Choroid plexus epithelial cell (primary cell): Measurements from ENCODE around the gene PFDN6.
"Not testable (repeated sequence)": the region's sequence is repeated elsewhere in the genome, so short reads cannot be mapped to it uniquely, and the experiment has no call there.

Experiments used
- DNase-seq: peaks from one replicate; pipeline ENCODE4 v3.0.0-alpha.2; 2010; ENCODE audit warnings: low read depth
- H3K4me3 ChIP-seq: 2 replicates; pipeline ENCODE4 v1.5.1; 2011; ENCODE audit warnings: low read depth, mild to moderate bottlenecking, control low read depth, low read length, moderate library complexity
- TF ChIP-seq, protein P1 (sequence below): conservative IDR thresholded peaks from 2 replicates; pipeline ENCODE4 v1.5.1; 2011; ENCODE audit warnings: low read depth, mild to moderate bottlenecking, control low read depth, inconsistent platforms, low read length, moderate library complexity

The PFDN6 gene

GRCh38 chr6:33273924-33274902 is 15.2 kb upstream of the PFDN6 start:
- no peak for DNase-seq
- TF ChIP-seq, protein P1, sequence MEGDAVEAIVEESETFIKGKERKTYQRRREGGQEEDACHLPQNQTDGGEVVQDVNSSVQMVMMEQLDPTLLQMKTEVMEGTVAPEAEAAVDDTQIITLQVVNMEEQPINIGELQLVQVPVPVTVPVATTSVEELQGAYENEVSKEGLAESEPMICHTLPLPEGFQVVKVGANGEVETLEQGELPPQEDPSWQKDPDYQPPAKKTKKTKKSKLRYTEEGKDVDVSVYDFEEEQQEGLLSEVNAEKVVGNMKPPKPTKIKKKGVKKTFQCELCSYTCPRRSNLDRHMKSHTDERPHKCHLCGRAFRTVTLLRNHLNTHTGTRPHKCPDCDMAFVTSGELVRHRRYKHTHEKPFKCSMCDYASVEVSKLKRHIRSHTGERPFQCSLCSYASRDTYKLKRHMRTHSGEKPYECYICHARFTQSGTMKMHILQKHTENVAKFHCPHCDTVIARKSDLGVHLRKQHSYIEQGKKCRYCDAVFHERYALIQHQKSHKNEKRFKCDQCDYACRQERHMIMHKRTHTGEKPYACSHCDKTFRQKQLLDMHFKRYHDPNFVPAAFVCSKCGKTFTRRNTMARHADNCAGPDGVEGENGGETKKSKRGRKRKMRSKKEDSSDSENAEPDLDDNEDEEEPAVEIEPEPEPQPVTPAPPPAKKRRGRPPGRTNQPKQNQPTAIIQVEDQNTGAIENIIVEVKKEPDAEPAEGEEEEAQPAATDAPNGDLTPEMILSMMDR: no peak
- peak overlapping the region; percentile 97 for H3K4me3 ChIP-seq

DNA sequence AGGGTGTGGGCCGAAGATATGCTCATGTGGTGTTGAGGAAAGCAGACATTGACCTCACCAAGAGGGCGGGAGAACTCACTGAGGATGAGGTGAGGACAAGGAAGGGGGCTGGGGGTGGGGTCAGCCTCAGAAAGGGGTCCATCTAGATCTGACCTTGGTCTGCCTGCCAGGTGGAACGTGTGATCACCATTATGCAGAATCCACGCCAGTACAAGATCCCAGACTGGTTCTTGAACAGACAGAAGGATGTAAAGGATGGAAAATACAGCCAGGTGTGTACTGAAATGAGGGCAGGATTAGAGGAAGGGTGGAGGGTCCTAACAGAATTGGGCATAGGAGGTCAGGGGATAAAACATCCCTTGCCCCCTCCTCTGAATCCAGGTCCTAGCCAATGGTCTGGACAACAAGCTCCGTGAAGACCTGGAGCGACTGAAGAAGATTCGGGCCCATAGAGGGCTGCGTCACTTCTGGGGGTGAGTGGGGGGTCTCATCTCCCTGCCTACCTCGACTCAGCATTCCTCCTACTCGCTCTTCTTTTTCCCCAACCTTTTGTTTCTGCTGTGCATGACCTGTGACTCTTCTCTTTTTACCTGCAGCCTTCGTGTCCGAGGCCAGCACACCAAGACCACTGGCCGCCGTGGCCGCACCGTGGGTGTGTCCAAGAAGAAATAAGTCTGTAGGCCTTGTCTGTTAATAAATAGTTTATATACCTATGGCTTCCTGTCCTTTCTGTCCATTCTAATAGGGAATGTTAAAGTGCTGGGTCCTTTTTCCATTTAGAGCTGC is 13.4 kb upstream of the PFDN6 start:
- not testable (repeated sequence) for DNase-seq
- peak overlapping the region; percentile 70 for H3K4me3 ChIP-seq

- DNase-seq: no peak
- peak overlapping the region; percentile 70 for H3K4me3 ChIP-seq
- TF ChIP-seq, protein P1: no peak
These were observed 12.9 kb upstream of the PFDN6 start for GRCh38 chr6:33276581-33276863.

DNA sequence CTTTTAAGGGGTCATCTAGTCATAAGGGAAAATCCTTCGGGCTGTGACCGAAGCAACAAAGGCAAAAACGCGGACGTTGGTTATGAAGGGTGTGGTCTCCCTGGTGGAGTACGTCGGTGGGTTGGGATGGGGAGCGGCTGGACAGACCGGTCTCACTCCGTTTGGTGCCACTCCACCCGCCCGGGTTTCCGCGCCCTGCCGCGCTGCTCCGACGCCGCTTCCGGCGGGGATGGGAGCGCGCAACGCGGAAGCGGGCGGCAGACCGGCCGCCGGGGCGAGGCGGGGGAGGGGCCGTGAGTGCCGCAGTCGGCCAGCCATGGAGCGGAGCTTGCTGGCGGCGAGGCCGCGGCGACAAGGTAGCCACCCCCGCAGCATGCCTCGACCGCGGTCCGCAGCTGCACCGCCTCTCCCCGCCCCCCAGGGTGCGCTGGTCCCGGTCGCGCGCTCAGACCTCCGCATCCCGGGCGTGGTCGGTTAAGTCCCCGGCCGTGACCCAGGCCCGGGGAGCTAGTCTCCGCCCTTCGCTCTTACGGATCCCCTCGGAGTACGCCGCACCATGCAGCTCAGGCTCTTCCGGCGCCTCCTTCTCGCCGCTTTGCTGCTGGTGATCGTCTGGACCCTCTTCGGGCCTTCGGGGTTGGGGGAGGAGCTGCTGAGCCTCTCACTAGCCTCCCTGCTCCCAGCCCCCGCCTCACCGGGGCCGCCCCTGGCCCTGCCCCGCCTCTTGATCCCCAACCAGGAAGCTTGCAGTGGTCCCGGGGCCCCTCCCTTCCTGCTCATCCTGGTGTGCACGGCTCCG is 12.3 kb upstream of the PFDN6 start, which contains the start of gene B3GALT4:
Gene B3GALT4, plus strand, starts transcription at position 260 of the 799 bp plus-strand sequence. Its CDS starts 297 bp downstream, at position 557.
- H3K4me3 ChIP-seq: peak within 1 kb of the TSS; percentile 70
- TF ChIP-seq, protein P1: peak; percentile 42
- peak; percentile 75 for DNase-seq

- no peak for DNase-seq
- TF ChIP-seq, protein P1: no peak
- H3K4me3 ChIP-seq: peak overlapping the region; percentile 70
These were observed 11.6 kb upstream of the PFDN6 start for GRCh38 chr6:33277663-33278391.

GRCh38 chr6:33278392-33278741 is 11.0 kb upstream of the PFDN6 start:
- H3K4me3 ChIP-seq: no peak overlapping the region
- no peak for DNase-seq

More at GRCh38 chr6:33278392-33278741, 11.0 kb upstream of the PFDN6 start:
- TF ChIP-seq, protein P1: no peak
